ENCODE measurements around the gene MAPKAP1.

DNA sequence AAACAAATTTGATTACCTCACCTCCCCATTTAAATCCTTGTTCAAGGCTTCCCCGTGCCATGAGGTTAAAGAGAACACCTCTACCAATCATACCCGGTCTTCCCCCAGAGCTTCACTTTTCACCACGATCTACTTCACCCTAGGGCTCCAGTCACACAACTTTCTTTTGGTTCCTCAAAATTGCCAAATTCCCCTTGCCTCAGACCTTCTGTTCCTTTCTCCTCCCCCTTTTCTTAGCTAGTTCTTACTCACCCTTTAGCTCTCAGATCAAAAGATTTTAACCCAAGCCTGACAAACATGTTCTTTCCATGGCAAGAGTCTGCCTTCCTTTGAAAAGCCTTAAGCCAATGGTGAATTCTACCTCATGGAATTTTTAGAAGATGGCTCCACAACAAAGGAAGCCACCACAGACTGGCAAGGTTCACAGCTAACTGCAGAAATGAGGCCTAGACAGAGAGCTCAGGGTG, 56.7 kb downstream of the MAPKAP1 start:
- peak; percentile 90 for TF ChIP-seq POU2F2 (IDR thresholded peaks at IDR 0.05; ENCODE audit: low read depth, low read length)
- no peak; the same call in 1 of the 2 replicates for TF ChIP-seq POLR2A (IDR thresholded peaks at IDR 0.05; ENCODE audit: low read depth, low read length)
- TF ChIP-seq POLR2AphosphoS5 (IDR thresholded peaks at IDR 0.05; ENCODE audit: low read depth, low read length): no peak
